ENCODE results near the gene LRRC59.

The LRRC59 gene

GRCh38 chr17:50352693-50353599 is 44.4 kb downstream of the LRRC59 start:
- Histone ChIP-seq H3K4me2 (ENCODE audit: low read depth, low read length, poor library complexity, severe bottlenecking) (no peak overlapping the region), H3K4me3 (ENCODE audit: insufficient read depth, low read length, poor library complexity, severe bottlenecking) (no peak overlapping the region), H3K9me3 (ENCODE audit: insufficient read depth, low read length) (no peaks in the 10 kb centered on the region), H3K9ac (ENCODE audit: low read length) (no peak overlapping the region), H2AFZ (ENCODE audit: low read depth, low read length, severe bottlenecking) (no peak overlapping the region), H4K20me1 (ENCODE audit: low read depth, low read length) (no peaks in the 10 kb centered on the region), H3K36me3 (ENCODE audit: low read length) (no peaks in the 10 kb centered on the region), H3K27ac (ENCODE audit: low read depth, low read length) (no peak overlapping the region), H3F3A (ENCODE audit: insufficient read depth) (no peaks in the 10 kb centered on the region), H3K27me3 (ENCODE audit: low read length) (no peaks in the 10 kb centered on the region), H3K79me2 (ENCODE audit: insufficient read depth, low read length) (no peaks in the 10 kb centered on the region), H3K9me2 (replicated peaks; ENCODE audit: insufficient read depth, low read length) (no peaks in the 10 kb centered on the region)
- TF ChIP-seq EZH2phosphoT487 (conservative IDR thresholded peaks at IDR 0.05; ENCODE audit: low read length): no peak
- no peak for TF ChIP-seq CTCF (IDR thresholded peaks at IDR 0.05; ENCODE audit: insufficient read depth, low read length, poor library complexity, severe bottlenecking)

DNA sequence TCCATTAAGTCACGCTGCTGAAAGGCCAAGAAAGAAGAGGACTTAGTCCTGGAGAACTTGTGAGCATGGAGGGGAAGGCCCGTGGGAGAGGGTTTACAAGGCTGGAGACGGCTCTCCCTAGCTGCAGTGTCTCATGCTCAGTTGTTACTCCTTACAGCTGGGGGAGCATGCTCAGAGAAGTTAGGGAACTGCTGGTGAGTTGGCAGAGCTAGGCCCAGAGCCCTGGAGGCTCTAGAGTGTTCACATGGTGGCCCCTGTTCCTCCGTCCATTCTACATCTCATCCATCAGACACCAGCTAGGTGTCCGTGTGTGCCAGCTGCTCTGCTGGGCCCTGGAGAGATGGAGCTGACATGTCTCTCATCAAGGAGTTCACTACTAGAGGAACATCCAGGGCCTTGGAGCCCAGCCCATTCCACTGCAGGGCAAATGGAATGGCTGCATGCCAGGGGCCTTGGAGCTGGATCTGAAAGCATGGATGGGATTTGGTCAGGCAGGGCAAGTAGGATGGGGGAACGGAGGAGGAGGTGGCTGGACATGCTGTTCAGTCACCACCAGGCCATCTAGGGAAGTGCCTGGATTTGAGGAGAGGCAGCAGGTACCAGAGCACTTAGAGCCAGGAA is 45.1 kb downstream of the LRRC59 start:
- Histone ChIP-seq H3K36me3 (ENCODE audit: low read length) (no peaks in the 10 kb centered on the region), H3K79me2 (ENCODE audit: insufficient read depth, low read length) (0 out of 2 replicates have a peak, but pooled peaks cover 5% of the 10 kb centered on the region)

DNA sequence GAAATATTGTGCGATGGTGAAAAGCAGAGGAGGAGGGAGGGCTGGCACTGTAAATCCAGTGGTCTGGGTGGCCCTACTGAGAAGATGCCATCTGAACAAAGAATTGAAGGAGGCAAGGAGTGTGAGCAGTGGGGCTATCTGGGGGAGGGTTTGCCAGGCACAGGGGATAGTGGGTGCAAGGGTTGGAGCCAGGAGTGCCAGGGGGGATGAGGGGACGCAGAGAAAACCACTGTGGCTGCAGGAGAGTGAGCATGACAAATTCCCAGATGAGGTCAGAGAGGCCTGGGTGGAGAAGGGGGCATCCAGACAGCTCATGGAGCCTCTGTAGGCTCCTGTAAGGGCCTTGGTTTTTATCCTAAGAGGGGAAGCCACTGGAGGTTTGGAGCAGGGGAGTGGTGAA is 46.6 kb downstream of the LRRC59 start:
- Histone ChIP-seq H3K4me2 (ENCODE audit: low read depth, low read length, poor library complexity, severe bottlenecking) (no peak overlapping the region), H3K27me3 (ENCODE audit: low read length) (no peaks in the 10 kb centered on the region), H2AFZ (ENCODE audit: low read depth, low read length, severe bottlenecking) (no peak overlapping the region), H3K9me2 (replicated peaks; ENCODE audit: insufficient read depth, low read length) (no peaks in the 10 kb centered on the region), H3F3A (ENCODE audit: insufficient read depth) (no peaks in the 10 kb centered on the region), H3K27ac (ENCODE audit: low read depth, low read length) (no peak overlapping the region), H3K36me3 (ENCODE audit: low read length) (no peaks in the 10 kb centered on the region), H3K79me2 (ENCODE audit: insufficient read depth, low read length) (0 out of 2 replicates have a peak, but pooled peaks cover 8% of the 10 kb centered on the region), H3K9me3 (ENCODE audit: insufficient read depth, low read length) (no peaks in the 10 kb centered on the region), H3K4me3 (ENCODE audit: insufficient read depth, low read length, poor library complexity, severe bottlenecking) (no peak overlapping the region), H4K20me1 (ENCODE audit: low read depth, low read length) (no peaks in the 10 kb centered on the region), H3K9ac (ENCODE audit: low read length) (no peak overlapping the region)
- TF ChIP-seq CTCF (IDR thresholded peaks at IDR 0.05; ENCODE audit: insufficient read depth, low read length, poor library complexity, severe bottlenecking): no peak
- TF ChIP-seq EZH2phosphoT487 (conservative IDR thresholded peaks at IDR 0.05; ENCODE audit: low read length): no peak

More for the DNA sequence above, 45.1 kb downstream of the LRRC59 start:
- no peak overlapping the region for H3K4me2 ChIP-seq (ENCODE audit: low read depth, low read length, poor library complexity, severe bottlenecking)
- no peak overlapping the region for H3K9ac ChIP-seq (ENCODE audit: low read length)
- H3K27ac ChIP-seq (ENCODE audit: low read depth, low read length): no peak overlapping the region
- no peaks in the 10 kb centered on the region for H3K9me2 ChIP-seq (replicated peaks; ENCODE audit: insufficient read depth, low read length)
- TF ChIP-seq EZH2phosphoT487 (conservative IDR thresholded peaks at IDR 0.05; ENCODE audit: low read length): no peak
- no peak for TF ChIP-seq CTCF (IDR thresholded peaks at IDR 0.05; ENCODE audit: insufficient read depth, low read length, poor library complexity, severe bottlenecking)
- H3F3A ChIP-seq (ENCODE audit: insufficient read depth): no peaks in the 10 kb centered on the region
- no peaks in the 10 kb centered on the region for H4K20me1 ChIP-seq (ENCODE audit: low read depth, low read length)
- no peak overlapping the region for H2AFZ ChIP-seq (ENCODE audit: low read depth, low read length, severe bottlenecking)
- H3K9me3 ChIP-seq (ENCODE audit: insufficient read depth, low read length): no peaks in the 10 kb centered on the region
- no peak overlapping the region for H3K4me3 ChIP-seq (ENCODE audit: insufficient read depth, low read length, poor library complexity, severe bottlenecking)
- H3K27me3 ChIP-seq (ENCODE audit: low read length): no peaks in the 10 kb centered on the region

Measured in SU-DHL-6 (cell line).